KMS-11 (cell line): ENCODE results near the gene RPTOR.

Source experiments
- H2AFZ ChIP-seq: fragments of 200-600 bp; sonication (generic); 2 replicates; pipeline ENCODE4 v1.6.1; 2016; ENCODE audit warnings: antibody characterized with exemption, mixed run types, low read depth
- H3K27ac ChIP-seq: fragments of 200-600 bp; sonication (generic); 2 replicates; pipeline ENCODE4 v1.6.1; 2016; ENCODE audit warnings: mild to moderate bottlenecking, mixed run types
- H3K27me3 ChIP-seq: fragments of 200-600 bp; sonication (generic); 2 replicates; pipeline ENCODE4 v1.6.1; 2017; ENCODE audit warnings: mild to moderate bottlenecking, low read depth, mixed run types, moderate library complexity; ENCODE audit not compliant: insufficient read depth
- H3K36me3 ChIP-seq: fragments of 200-600 bp; sonication (generic); 2 replicates; pipeline ENCODE4 v1.6.1; 2017; ENCODE audit warnings: mild to moderate bottlenecking, mixed run types; ENCODE audit not compliant: insufficient read depth
- H3K4me1 ChIP-seq: fragments of 200-600 bp; sonication (generic); 2 replicates; pipeline ENCODE4 v1.6.1; 2016; ENCODE audit warnings: mild to moderate bottlenecking, low read depth, mixed run types; ENCODE audit not compliant: poor library complexity, severe bottlenecking
- H3K4me2 ChIP-seq: fragments of 200-600 bp; sonication (generic); 2 replicates; pipeline ENCODE4 v1.7.0; 2016; ENCODE audit warnings: mild to moderate bottlenecking, mixed run types
- H3K4me3 ChIP-seq: fragments of 200-600 bp; sonication (generic); IDR thresholded peaks from 2 replicates; pipeline ENCODE4 v1.6.1; 2017; ENCODE audit warnings: low read depth, low read length, mixed read lengths; ENCODE audit not compliant: insufficient read depth
- H3K79me2 ChIP-seq: fragments of 200-600 bp; sonication (generic); 2 replicates; pipeline ENCODE4 v1.6.1; 2016; ENCODE audit warnings: low read depth, mixed run types; ENCODE audit not compliant: insufficient read depth
- H3K9ac ChIP-seq: fragments of 200-600 bp; sonication (generic); 2 replicates; pipeline ENCODE4 v1.6.1; 2016; ENCODE audit warnings: mild to moderate bottlenecking, mixed run types
- H4K20me1 ChIP-seq: fragments of 200-600 bp; sonication (generic); 2 replicates; pipeline ENCODE4 v1.6.1; 2016; ENCODE audit warnings: mild to moderate bottlenecking, mixed run types; ENCODE audit not compliant: insufficient read depth
- CTCF ChIP-seq: fragments of 200-600 bp; sonication (generic); conservative IDR thresholded peaks from 2 replicates; pipeline ENCODE4 v1.6.1; 2017; ENCODE audit warnings: low read depth, mild to moderate bottlenecking, antibody characterized with exemption, low read length, moderate library complexity, mixed read lengths

The RPTOR gene

GRCh38 chr17:80832888-80833583, 288.4 kb downstream of the RPTOR start:
- no peak overlapping the region for H3K4me3 ChIP-seq
- peak overlapping the region; percentile 53 for H2AFZ ChIP-seq
- peaks cover 27% of the 10 kb centered on the region for H3K4me1 ChIP-seq
- H3K4me2 ChIP-seq: peak overlapping the region; percentile 98
- no peaks in the 10 kb centered on the region for H3K79me2 ChIP-seq
- H4K20me1 ChIP-seq: no peaks in the 10 kb centered on the region
- H3K27ac ChIP-seq: peak overlapping the region; percentile 95
- peak overlapping the region; percentile 85 for H3K9ac ChIP-seq
- H3K36me3 ChIP-seq: no peaks in the 10 kb centered on the region
- TF ChIP-seq CTCF: no peak
- H3K27me3 ChIP-seq: no peaks in the 10 kb centered on the region

- Histone ChIP-seq H3K4me3 (no peak overlapping the region), H3K27ac (peak overlapping the region; percentile 95), H3K27me3 (no peaks in the 10 kb centered on the region), H3K79me2 (no peaks in the 10 kb centered on the region), H3K9ac (peak overlapping the region; percentile 85; the same call in 1 of the 2 replicates), H3K36me3 (no peaks in the 10 kb centered on the region), H3K4me1 (peaks cover 27% of the 10 kb centered on the region), H2AFZ (no peak overlapping the region), H4K20me1 (no peaks in the 10 kb centered on the region), H3K4me2 (peak overlapping the region; percentile 98)
- no peak for TF ChIP-seq CTCF
These were observed 289.6 kb downstream of the RPTOR start for GRCh38 chr17:80833952-80834892.

GRCh38 chr17:80834893-80835275, 290.2 kb downstream of the RPTOR start:
- Histone ChIP-seq H3K4me2 (no peak overlapping the region), H3K27me3 (no peaks in the 10 kb centered on the region), H4K20me1 (no peaks in the 10 kb centered on the region), H3K4me1 (peaks cover 27% of the 10 kb centered on the region), H2AFZ (no peak overlapping the region), H3K27ac (no peak overlapping the region), H3K9ac (no peak overlapping the region), H3K36me3 (no peaks in the 10 kb centered on the region), H3K79me2 (no peaks in the 10 kb centered on the region), H3K4me3 (no peak overlapping the region)
- no peak for TF ChIP-seq CTCF

GRCh38 chr17:80835816-80836657, 291.4 kb downstream of the RPTOR start:
- no peak overlapping the region for H3K9ac ChIP-seq
- H3K4me1 ChIP-seq: peaks cover 27% of the 10 kb centered on the region
- no peaks in the 10 kb centered on the region for H3K36me3 ChIP-seq
- no peak overlapping the region for H3K4me3 ChIP-seq
- H3K27me3 ChIP-seq: no peaks in the 10 kb centered on the region
- no peak overlapping the region for H3K27ac ChIP-seq
- no peak overlapping the region for H2AFZ ChIP-seq
- H4K20me1 ChIP-seq: no peaks in the 10 kb centered on the region
- H3K4me2 ChIP-seq: no peak overlapping the region
- TF ChIP-seq CTCF: no peak
- no peaks in the 10 kb centered on the region for H3K79me2 ChIP-seq
